Activated T-cell treated with anti-CD3 and anti-CD28 coated beads for 48 hours (primary cell): ENCODE measurements around the gene SOBP.

Experiments used
- DNase-seq: peaks from one replicate; pipeline ENCODE4 v3.0.0-alpha.2; 2020; ENCODE audit warnings: low read depth

Gene SOBP

DNA sequence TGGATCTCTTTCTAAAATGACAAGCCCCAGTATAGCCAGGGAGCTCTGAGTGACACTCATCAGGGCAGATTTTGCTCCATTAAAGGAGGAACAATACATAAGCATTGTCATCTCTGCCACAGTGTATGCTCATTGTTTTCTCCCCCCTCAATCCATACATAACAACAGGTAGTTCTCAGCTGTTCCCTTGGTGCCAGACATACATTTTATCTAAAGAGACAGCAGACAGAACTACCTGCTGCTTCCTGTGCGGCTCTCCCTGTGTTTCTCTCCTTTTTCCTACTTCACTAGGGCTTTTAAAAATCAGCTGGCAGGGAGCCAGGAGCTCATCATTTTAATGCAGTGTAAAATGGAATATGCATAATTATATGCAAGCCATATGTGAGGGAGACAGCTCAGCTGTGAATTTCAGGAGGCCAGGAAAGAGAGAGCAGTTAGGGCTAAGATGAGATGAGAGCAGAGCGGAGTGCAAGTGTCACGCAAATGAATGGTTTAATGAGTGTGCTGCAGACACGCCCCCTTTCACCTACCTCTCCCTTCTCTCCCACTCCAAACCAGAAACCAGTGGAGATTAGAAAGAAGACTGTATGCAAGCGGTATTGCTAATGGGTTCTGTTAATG lies 96.0 kb downstream of the SOBP start:
- no peak for DNase-seq

- DNase-seq, result no peak
Measured at GRCh38 chr6:107587451-107587850, 97.5 kb downstream of the SOBP start.

DNA sequence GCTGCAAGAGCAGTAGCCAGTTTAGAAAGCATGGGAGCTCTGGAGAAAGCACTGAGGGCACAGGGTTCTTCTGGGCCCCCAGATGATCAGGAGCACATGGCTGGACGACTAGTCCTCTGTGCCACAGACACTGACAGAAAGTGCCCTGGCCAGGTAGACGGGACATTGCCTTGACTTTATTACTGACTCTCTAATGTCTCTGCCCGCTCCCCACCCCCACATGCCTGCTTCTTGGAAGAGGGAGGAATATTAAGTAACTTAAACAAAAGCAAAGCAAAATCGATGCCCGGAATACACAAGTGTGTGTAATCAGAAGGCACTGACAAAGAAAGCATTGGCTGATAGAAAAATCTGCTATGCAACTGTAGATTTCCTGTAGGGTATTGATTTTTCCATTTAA lies 99.3 kb downstream of the SOBP start:
- no peak for DNase-seq

GRCh38 chr6:107589934-107590333 lies 100.0 kb downstream of the SOBP start:
- no peak for DNase-seq

GRCh38 chr6:107590378-107590777 lies 100.5 kb downstream of the SOBP start:
- DNase-seq, result no peak

DNA sequence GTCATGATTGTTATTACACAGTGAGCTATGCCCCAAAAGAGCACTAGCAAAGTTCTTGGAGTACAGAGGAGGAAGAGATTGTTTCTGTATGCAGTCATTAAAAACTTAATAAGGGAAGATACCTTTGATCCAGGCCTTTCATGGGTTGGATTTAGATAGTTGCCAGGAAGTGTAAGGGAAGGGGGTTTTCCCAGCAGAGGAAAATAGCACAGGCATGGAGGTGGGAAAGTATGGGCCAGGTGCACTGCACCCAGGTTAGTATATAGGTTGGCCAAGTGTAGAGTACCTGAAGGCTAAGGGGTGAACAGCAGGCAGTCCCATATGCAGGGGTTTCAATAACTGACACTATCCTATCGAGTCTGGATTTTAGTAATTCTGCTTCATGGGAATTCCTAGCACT lies 101.4 kb downstream of the SOBP start:
- DNase-seq, result no peak

- no peak for DNase-seq
Measured at GRCh38 chr6:107592806-107593205, 102.9 kb downstream of the SOBP start.

DNA sequence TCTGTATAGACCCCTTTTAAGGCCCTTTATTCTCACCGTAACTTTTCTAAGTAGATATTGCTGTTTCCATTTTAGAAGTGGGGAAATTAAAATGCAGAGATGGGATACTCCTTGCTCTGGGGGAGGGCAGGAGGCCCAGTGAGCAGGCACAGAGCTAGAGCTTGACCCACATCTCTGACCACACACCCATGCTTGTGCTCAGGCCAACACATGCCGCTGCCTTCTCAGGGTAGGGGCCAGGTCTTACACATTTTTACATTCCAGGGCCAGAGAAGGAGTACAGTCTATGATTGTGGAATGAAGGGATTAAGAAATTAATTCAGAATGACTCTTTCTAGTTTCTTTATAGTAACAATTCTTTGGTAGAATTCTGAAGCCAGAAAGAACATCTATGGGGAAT lies 104.8 kb downstream of the SOBP start:
- no peak for DNase-seq

DNA sequence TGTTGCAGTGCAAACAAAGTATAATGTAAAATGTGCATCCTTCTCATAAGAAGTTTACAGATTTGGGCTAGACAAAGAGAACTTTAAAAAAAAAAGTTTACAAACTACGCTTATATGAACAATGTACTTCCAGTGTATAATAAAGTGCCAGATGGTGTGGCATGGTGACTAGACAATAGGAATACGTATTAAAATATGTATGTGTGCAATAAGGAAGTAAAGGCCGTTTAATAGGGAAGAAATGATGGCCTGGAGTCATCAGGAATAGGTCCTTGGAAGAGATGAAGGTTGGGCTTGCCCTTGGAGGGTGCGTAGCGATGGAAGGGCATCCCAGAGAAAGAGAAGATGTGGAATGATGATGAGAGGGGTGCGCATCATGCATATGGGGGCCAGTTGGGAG lies 108.2 kb downstream of the SOBP start:
- DNase-seq, result no peak

GRCh38 chr6:107599043-107599442 lies 109.1 kb downstream of the SOBP start:
- no peak for DNase-seq

DNA sequence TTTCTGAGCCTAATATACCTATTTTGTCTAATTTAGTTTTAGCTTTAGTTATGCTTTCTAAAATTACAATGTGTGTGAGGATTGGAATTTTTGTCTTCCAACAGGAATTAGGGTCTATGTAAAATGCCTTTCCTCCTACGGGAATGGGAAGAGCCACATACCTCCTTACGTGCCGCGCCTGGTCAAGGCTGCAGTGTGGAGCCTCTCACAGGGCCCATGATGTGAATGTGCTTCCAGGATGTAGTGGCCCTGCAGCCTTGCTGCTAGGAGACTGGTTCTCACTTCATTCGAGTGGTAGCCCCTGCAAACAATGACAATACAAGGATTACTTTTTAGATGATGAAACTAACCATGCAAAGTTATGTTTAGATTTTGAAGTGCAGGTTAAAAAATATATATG lies 110.2 kb downstream of the SOBP start:
- DNase-seq, result no peak

- DNase-seq, result no peak
Measured at GRCh38 chr6:107600936-107601335, 111.0 kb downstream of the SOBP start.

- DNase-seq, result no peak
Measured at GRCh38 chr6:107601406-107601805, 111.5 kb downstream of the SOBP start.

DNA sequence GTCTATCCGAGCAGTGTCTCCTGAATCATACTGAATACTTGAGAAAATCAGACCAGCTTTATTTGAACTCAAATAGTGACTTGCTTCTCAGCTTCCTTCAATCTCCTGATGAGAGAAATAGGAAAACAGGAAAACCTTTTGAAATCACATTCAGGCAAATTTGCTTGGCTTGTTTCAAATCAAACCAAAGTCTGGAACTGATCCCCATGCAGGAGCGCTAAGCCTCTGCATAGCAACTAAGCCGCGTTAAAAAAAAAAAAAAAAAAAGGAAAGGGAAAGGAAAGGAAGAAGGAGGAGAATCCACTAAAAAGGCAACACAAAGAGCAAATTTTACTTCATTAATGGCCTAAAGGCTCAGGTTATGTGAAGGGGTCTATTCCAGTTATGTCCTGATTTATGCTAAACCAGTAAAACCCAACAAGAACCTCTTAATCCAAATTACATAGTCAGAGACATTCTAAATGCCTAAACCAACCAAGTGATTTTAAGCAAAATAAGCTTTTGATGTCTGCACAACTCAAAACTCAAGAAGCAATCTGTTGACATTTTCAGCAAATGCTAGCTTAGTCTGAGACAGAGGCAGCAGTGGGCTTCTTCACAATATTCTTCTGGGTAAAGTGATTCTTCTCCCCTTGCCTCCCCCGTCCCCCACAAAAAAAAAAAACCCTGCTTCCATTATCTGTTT lies 112.5 kb downstream of the SOBP start:
- no peak for DNase-seq

DNA sequence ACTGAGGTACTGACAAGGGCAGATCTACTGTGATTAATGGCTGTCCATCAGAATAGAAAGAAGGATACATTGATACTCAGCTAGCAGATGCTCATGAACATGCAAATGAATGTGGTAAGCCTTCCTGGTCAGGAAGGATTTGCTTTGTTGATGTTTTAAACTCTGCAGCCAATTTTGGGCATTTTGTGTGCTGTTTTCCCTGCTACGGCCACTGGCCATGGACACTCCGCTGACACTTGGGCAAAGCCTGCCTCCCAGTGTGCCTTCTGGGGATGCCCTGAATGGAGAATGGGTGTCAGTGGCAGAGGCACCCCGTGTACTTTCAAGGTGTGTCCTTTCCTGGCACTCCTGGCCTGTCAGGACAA lies 113.1 kb downstream of the SOBP start:
- no peak for DNase-seq

- no peak for DNase-seq
Measured at GRCh38 chr6:107604549-107604948, 114.6 kb downstream of the SOBP start.

DNA sequence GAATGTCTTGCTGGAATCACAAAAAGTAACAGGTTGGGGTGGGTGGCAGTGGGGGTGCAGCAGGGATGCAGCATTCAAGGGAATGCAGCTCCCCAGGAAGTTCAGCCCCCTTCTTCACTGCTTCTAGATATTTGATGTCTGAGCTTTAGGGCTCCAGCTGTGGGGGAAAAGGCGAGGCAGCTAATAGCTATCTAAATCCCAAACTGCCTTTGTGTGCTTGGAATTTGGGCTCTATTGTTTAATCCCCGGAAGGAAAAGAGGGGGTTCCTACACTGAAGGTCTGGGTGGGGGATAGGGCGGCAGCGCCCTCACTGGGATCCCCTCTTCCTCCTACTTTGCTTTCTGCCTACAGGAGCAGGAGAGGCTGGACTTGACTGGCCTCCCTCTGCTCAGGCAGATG lies 116.5 kb downstream of the SOBP start:
- DNase-seq, result no peak

- DNase-seq, result no peak
Measured at GRCh38 chr6:107607116-107607515, 117.2 kb downstream of the SOBP start.

DNA sequence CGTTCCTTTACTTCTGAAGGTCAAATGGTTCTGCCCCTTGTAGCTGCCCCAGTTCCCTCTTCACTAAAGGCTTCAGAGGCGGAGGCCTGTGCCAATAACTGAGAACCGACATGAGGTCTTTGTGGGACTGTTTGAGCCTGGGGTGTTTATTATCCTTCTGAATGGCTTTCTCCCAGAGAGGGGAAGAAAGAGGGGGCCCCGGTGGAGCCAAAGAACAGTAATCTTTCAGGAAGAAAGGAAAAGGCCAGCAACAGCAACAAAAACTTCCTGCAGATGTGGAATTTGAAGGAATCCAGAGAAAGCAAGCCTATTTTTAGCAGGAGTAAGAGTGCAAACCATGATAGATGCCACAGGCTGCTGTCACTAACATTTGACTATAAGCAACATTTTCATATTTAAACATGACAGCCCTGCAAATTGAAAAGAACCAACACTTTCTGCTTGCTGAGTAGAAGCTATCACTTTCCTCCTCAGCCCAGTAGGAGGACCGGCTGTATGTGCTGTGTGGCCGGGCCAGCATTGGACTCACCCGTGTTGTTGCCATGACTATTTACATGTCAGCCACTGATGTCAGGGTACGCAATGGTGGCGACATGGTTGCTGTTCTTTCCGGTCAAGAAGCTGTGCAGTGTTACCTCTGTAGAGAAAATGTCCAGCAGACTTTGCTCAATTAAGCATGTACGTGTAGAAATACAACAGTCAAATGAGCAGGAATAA lies 121.3 kb downstream of the SOBP start:
- no peak for DNase-seq

- DNase-seq, result no peak
Measured at GRCh38 chr6:107612762-107613415, 123.0 kb downstream of the SOBP start.

GRCh38 chr6:107613651-107614379 lies 123.9 kb downstream of the SOBP start:
- DNase-seq, result no peak

- DNase-seq, result no peak
Measured at GRCh38 chr6:107614828-107615227, 124.9 kb downstream of the SOBP start.
